Measurements from ENCODE around the gene C2CD5.

C2CD5 gene

GRCh38 chr12:22413592-22413991 lies 130.8 kb downstream of the C2CD5 start:
- no peak for DNase-seq

GRCh38 chr12:22412581-22412980 lies 131.8 kb downstream of the C2CD5 start:
- DNase-seq = no peak

GRCh38 chr12:22410486-22410885 lies 133.9 kb downstream of the C2CD5 start:
- DNase-seq = no peak

- peak; percentile 33 to 56 for DNase-seq
These were observed 134.8 kb downstream of the C2CD5 start for GRCh38 chr12:22409377-22410164.

GRCh38 chr12:22408610-22409376 lies 135.5 kb downstream of the C2CD5 start:
- DNase-seq = no peak

GRCh38 chr12:22407397-22407796 lies 136.9 kb downstream of the C2CD5 start:
- DNase-seq = no peak

- DNase-seq = no peak
These were observed 137.7 kb downstream of the C2CD5 start for GRCh38 chr12:22406627-22407026.

GRCh38 chr12:22399464-22400180 lies 144.7 kb downstream of the C2CD5 start:
- DNase-seq = no peak
